GM18498 (cell line): ENCODE results near the gene LGALS12.
A peak's percentile ranks its signal among the peaks of the same experiment; 100 is the strongest.
"Not testable (repeated sequence)": the region's sequence is repeated elsewhere in the genome, so short reads cannot be mapped to it uniquely, and the experiment has no call there.

Source experiments
- ATAC-seq: cut with Tn5 transposase; IDR thresholded peaks from one replicate; pipeline ENCODE4 v1.9.1; 2021; ENCODE audit warnings: mild to moderate bottlenecking, moderate library complexity; ENCODE audit not compliant: unreplicated experiment

The LGALS12 gene

DNA sequence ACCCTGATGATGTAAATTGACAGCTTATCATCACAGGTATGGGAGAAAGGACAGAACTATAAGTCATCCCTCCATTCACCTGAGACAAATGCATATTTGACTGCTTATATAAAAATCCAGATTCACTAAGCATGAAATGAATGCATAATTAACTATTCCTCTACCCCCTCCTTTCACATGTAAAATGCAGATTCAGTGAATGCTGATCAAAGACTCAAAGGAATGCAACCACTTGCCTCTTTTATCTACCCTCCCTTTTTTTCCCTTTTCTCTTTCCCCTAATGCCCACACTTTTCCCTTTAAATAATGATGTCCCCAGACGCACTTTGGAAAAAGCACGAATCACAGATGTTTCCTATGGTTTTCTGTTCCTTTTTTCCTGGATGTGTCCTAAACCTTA lies 26.2 kb downstream of the LGALS12 start:
- ATAC-seq = no peak

DNA sequence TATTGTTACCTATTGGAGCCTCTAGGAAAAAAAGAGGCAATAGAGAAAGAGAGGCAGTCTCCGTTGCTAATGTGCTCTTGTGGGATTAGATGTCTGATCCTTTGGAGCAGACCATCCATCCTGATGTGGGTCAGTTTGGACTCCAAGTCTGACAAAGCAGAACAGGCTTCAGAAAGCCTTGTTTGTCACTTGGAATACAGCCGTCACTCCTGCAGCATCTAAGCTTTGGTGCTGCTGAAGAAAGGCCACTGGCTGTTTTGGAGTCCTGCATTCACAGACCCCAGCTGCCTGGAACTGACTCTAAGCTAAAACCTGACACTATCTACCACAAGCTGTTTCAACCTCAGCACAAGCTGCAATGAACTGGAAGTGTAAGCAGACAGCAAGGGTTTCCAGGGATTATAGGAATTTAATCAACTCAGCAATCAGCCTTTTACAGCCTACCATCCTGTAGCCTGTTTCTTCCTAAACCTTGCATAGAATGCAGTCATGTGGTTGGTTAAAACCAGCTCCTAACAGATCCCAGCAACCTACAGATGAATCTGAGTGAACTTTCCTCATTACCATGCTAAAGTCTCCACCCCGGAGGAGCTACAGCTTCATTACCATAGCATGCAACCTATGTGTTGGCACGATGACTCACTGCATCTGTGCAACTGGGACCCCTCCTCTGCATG lies 27.1 kb downstream of the LGALS12 start:
- ATAC-seq = no peak

DNA sequence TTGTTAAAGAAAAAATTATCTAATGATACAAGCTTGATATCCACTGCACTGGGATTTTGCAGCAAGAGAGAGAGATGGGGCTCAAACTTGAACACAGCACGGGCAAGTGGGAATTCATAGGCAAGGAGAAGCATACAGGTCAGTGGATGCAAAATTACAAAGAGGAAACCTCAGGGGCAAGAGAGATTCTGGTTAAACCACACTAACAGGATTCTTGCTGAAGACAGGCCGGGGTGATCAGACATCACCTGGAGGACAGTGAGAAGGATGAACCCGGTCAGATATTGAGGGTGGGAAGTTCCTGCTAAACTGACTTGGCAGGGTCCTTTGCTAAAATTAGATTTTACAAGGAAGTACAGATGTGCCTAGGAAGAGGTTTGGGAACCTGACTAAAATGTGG lies 28.2 kb downstream of the LGALS12 start:
- ATAC-seq = no peak

DNA sequence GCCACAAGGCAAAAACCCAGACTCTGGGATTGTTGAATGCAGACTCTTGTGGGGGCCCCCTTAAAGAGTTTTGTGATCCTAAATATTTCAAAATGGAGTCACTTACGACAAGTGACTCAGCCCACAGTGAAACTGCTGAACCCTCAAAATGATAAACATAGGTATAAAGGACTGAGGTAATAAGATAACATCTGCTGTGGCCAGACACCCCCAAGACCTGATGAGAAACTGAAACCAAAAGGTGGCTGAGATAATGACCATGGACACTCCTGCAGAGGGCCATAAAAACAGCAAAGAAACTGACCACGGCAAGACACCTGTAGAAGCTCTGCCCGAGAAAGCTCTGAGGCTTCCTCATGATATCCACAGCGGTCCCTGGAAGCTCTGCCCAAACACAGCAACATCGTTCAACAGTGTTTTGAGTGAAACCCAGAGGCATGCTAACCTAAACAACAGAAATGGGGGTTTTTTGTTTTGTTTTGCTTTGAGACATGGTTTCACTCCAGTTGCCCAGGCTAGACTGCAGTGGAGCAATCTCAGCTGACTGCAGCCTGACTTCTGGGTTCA lies 29.1 kb downstream of the LGALS12 start:
- ATAC-seq = peak; percentile 53

DNA sequence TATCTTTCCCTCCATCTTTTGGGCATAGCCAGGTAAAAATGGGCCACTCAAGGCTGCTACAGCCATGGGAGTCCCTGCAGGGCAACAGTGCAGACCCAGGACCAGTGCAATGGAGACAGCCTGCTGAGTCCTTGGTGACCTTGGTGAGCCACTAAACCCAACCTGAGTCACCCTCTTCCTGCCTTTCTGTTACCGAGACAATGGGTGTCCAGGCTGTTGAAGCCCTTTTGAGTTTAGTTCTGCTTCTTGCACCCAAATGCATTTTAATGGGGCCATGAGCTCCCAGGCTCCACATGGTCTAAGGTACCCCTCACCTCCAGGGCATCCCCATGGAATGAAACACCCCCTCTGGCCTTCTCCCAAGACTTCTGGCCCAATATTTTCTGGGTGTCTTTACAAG lies 29.9 kb downstream of the LGALS12 start:
- ATAC-seq = no peak

DNA sequence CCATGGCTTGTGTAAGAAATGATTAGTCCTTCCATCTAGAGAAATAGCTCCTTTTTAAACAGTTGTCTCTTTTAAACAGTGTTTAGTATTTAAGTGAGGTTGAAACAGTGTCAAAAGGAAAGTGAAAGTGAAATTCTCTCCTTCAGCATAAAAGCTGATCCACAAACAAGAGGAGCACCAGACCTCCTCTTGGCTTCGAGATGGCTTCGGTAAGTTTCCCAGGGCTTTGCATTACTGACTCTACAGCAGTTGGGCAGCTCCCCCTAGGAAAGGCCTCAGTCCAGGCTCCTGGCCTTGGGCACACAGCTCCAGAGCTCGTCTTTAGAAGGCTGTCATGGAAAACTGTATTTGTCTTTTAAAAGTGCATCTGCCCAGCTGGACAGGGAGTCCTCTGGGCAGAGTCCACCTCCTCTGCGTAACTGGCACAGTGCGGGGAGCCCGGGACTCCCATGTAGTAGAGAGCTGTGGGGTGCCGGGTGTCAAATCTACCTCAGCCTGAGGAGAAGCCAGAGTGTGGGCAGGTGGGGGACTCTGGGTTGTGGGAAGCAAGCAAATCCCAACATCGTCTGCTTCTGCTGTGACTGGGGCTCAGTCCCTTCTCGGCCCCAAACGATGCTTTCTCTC lies 30.9 kb downstream of the LGALS12 start, which contains the start of gene PLAAT4:
PLAAT4 (plus strand) TSS at position 140 of the 624 bp plus-strand sequence; CDS start at position 201, 61 bp downstream.
- no peak for ATAC-seq

DNA sequence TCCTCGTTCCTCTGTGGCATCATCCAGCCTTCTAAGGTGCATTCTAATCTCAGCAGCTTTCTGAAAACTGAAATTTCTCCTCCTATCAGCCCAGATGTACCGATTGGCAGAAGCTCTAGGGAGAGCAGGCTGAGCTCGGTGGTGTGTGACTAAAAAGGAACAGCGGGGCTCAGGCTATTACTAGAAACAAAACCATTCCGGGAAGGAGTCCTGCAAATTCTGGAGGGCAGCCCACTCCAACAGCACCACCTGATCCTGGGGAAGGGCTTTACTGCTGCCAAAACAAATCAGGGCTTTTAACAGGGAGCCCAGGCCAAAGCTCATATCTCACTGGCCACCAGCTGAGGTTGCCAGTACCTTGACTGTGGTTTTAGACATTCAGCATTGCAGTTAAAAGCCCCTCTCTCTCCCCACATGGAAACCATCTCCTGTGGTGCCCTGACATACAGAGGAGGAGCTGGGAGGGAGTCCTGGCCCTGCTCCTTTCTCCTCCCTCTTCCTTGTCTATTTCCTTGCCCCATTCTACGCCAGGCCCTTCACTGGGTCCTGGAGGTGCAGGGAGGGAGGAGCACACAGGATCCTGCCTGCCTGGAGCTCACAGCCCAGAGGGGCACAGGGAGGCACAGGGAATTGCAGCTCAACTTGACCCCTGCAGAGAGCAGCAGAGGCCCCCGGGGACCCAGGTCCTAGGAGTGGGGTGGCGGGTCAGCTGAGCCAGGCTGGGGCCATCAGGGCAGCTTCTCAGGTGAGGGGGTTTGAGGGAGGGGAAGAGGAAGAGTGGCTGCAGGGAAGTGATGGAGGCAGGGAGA lies 31.6 kb downstream of the LGALS12 start:
- no peak for ATAC-seq

DNA sequence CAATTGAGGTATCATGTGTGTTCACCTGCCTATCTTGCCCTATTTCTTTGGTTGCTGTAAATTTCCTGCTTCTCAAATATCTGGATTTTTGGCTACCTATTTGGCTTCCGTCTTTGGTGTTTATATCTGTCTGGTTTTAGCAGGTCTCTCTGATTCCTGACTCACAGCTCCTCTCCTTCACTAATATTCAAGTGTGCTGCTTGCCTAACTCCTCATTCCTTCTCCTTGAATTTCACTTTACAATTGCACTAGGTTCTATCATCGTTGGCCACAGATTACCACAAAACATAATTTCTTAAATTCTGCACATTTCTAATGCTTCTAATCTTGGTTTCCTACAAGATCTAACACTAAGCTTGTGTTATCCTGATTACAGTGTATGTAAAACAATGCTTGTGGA lies 36.6 kb downstream of the LGALS12 start:
- ATAC-seq = not testable (repeated sequence)

DNA sequence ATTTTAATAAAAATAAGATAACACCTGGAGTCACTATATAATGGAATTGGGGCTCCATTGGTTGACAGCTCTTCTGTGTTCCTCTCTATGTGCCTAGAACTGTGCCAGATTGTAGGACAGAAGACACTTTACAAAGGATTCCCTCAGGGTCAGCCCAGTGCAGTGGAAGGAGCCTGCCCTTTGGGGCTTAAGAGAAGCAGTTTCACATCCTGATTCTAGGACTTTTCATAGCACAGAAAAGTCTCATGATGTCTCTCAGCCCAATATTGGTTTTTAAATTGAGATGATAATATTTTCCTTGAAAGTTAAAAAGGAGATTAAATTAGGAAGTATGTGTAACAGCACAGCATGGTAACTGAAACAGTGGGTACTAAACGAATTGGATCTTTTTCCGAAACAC lies 37.8 kb downstream of the LGALS12 start:
- ATAC-seq = no peak

DNA sequence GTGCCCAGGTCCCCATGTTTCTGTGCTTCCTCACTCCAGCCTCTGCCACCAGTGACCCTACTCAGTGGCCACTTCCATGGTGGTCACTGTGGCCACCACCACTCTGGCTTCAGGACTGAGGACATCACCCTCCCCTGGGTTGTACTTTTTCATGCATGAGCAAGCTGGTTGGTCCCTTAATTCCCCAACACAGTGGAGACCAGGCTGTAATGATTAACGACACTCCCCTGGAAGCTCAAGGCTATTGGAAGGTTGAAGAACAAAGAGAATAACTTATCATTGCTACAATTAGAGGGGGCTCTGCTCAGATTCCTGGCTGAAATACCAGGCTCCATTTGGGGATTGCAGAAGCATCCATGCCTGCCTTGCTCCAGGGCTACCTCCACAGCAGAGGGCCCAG lies 41.2 kb downstream of the LGALS12 start:
- no peak for ATAC-seq

DNA sequence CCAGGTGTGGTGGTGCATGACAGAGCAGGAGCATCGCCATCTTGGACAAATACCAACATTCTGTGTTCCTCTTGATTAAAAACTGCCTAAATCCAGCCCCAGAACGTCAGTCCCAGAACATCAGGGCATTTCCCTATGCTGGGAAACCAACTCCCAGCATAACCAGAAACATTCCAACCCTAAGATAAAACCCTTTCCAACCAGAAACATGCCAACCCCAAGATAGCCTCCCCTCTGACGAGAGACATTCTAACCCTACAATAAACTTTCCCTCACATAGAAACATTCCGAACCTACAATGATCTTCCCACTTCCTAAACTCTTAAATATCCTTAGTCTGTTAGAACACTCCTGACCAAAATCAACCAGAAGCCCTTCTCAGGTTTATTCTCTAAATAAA lies 42.3 kb downstream of the LGALS12 start:
- no peak for ATAC-seq

DNA sequence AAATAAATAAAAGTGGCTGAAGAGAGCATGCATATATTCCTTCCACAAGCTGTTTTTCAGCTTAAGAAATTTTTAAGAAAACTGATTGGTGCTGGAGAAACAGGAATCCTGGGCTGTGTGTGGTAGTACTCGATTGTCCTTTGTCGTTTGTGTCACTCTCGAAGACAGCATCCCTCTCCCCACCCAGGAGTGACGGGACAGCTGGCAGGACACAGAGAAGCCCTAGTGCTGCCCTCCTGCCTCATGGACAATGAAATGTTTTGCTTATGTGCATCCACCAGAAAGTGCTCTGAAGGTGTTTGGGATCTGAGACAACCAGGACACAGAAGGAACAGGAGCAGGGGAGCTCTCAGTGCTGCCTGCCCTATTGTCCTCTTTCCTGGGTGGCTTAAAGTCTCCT lies 43.5 kb downstream of the LGALS12 start:
- ATAC-seq = no peak

DNA sequence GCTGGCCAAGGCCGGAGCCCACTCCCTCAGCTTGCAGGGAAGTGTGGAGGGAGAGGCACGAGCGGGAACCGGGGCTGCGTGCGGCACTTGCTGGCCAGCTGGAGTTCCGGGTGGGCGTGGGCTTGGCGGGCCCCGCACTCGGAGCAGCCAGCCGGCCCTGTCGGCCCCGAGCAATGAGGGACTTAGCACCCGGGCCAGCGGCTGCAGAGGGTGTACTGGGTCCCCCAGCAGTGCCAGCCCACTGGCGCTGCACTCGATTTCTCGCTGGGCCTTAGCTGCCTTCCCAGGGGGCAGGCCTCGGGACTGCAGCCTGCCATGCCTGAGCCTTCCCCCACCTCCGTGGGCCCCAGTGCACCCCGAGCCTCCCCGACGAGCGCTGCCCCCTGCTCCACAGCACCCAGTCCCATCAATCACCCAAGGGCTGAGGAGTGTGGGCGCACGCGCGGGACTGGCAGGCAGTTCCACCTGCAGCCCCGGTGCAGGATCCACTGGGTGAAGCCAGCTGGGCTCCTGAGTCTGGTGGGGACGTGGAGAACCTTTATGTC lies 44.3 kb downstream of the LGALS12 start:
- ATAC-seq = not testable (repeated sequence)

DNA sequence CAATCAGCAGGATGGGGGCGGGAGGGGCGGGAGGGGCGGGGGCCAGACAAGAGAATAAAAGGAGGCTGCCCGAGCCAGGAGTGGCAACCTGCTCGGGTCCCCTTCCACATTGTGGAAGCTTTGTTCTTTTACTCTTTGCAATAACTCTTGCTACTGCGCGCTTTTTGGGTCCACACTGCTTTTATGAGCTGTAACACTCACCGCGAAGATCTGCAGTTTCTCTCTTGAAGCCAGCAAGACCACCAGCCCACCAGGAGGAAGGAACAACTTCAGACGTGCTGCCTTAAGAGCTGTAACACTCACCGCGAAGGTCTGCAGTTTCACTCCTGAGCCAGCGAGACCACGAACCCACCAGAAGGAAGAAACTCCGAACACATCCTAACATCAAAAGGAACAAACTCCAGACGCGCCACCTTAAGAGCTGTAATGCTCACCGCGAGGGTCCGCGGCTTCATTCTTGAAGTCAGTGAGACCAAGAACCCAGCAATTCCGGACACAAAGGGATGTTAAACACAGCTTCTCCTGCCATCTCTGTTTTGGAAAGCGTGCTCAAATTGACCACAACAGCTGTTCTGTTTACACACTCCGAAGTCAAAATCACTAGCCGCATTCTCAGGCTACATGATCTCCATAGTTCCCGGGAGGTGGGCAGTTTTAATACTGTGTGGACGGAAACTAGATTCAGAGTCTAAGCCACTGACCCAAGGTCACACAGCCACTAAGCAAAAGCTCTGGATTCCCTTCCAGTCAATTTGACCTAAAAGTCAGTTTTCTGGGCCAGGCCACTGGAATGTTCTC lies 45.4 kb downstream of the LGALS12 start:
- no peak for ATAC-seq

DNA sequence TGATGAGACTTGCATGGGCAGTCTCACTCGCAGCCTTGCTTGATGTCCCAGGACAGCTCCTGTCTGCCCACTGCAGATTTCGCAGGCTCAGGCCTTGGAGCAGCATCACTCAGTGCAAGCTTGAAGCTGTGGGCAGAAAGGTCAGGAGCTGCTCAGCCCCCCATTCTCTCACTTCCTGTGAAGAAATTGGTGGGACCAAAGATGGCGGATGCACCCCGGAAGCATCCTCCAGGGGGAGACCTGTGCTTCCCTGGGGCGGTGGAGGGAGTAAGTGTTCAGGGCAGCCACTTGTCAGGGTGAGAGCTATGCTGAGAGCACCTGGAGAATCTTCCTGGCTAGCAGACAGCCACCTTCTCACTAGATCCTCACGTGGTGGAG lies 46.0 kb downstream of the LGALS12 start:
- ATAC-seq = no peak

DNA sequence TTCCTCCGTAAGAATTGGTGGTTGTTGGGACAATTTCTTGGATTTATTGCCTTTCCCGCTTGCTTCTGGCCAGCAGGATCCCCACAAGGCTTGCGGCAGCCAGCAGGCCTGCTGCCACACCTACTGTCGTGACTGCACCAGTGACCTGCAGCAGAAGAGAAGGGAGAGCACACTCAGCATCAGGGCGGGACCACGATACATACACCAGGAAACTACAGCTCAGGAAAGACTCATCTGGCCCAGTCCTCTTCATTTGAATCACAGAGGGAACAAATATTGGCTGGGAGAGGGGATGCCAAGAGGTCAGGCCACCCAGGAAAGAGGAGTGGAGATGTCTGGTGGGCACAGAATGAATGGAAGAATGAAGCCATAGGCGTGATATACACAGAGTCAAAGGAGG lies 47.0 kb downstream of the LGALS12 start:
- ATAC-seq = no peak

DNA sequence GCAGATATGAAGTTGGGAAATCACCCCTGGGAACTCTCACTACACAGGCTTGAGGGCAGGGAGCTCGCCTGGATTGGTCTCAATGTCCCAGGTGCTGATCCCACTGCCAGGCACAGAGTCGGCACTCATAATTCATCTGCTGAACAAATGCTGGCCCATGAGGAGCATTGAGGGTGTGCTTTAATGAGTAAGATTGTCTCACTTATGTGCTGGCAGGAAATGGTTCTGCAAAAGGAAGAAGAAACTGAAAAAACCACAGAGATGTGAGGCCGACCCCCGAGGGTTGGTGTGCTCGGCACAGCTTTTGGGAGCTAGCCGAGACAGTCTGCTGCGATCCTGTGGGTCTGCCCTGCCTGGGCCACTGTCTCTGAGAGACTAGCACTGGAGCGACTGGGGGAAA lies 47.9 kb downstream of the LGALS12 start:
- ATAC-seq = peak; percentile 74

DNA sequence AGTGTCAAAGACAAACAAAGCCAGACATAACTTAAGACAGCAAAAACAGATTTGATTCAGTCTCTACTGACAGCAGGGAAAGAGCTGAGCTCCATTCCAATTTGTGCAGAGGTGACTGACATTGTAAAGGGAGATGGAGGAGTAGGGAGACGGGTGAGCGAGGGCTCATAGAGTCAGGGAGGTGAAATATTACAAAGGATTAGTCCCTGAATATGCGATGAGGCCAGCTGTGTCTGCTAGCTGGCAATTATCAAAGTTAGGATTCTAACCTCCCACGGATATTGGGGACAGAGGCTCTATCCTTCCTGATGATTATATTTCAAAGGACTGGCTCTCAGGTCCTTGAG lies 49.0 kb downstream of the LGALS12 start:
- ATAC-seq = no peak

DNA sequence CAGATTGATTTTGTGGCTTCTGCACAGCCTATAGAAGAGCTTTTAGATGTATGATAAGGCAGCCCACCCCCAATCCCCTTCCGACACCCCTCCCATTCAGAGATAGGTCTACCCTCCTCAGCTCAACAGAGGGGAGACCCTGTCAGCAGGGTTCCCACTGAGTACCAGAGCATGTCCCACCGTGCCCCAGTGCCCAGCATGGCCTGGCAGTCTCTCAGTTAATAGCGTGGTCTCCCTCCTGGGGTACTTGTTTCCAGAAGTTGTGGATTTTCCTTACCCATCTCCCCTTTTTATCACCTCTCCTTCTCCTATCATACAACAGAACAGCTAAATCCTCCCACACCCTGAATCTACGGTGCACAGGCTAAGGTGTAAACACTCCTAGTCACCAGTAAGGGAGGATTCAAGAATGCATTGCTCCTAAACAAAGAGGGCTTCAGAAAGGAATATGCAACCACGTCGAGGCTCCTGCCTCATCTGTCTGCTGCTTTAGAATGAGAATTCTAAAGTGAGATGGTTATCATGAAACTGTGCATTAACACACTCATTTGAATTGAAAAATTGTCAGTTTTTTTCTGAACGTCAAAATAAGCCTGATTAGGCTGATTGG lies 50.6 kb downstream of the LGALS12 start:
- ATAC-seq = no peak

DNA sequence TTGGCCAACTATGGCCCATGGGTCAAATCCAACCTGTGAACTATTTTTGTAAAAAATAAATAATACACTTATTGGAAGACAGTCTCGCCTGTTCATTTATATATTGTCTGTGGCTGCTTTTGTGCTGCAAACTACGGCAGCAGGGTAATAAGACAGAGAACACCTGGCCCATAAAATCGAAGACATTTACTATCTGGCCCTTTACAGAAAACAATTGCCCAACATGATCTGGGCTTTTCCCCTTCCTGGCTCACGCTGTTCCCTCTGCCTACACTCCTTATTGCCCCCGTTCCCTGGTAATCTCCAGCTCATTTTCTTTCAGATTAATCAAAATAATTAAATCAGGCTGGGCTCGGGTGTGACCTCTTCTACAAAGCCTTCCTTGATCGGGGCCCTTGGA lies 51.7 kb downstream of the LGALS12 start:
- ATAC-seq = no peak
